WI38 (cell line): Measurements from ENCODE around the gene AOAH.

ENCODE experiments used
- H3K4me3 ChIP-seq: 2 replicates; pipeline ENCODE4 v1.5.1; 2011; ENCODE audit warnings: low read depth, mild to moderate bottlenecking, control low read depth, low read length
- TF ChIP-seq, protein P1 (sequence below): IDR thresholded peaks from 2 replicates; pipeline ENCODE4 v1.5.1; 2012; ENCODE audit warnings: low read depth, mild to moderate bottlenecking, control low read depth, low read length

The AOAH gene

DNA sequence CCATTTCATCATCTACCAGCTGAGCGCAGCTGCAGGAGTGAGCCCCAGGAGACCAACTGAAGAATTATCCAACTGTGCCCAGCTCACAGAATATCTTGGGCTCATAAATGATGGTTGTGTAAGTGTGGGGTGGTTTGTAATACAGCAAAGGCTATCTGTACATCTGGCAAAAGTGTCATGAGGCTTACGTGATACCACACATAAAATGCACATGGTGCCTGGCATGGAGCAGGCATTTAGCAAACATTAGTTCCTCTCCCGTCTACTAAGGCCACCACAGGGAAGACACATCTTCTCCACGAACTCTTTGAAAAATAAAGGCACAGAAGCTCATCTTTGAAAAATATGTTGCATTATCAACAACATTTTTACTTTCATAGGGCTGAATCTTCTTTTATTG, 32.3 kb downstream of the AOAH start:
- TF ChIP-seq, protein P1, sequence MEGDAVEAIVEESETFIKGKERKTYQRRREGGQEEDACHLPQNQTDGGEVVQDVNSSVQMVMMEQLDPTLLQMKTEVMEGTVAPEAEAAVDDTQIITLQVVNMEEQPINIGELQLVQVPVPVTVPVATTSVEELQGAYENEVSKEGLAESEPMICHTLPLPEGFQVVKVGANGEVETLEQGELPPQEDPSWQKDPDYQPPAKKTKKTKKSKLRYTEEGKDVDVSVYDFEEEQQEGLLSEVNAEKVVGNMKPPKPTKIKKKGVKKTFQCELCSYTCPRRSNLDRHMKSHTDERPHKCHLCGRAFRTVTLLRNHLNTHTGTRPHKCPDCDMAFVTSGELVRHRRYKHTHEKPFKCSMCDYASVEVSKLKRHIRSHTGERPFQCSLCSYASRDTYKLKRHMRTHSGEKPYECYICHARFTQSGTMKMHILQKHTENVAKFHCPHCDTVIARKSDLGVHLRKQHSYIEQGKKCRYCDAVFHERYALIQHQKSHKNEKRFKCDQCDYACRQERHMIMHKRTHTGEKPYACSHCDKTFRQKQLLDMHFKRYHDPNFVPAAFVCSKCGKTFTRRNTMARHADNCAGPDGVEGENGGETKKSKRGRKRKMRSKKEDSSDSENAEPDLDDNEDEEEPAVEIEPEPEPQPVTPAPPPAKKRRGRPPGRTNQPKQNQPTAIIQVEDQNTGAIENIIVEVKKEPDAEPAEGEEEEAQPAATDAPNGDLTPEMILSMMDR = no peak
- no peak overlapping the region for H3K4me3 ChIP-seq

DNA sequence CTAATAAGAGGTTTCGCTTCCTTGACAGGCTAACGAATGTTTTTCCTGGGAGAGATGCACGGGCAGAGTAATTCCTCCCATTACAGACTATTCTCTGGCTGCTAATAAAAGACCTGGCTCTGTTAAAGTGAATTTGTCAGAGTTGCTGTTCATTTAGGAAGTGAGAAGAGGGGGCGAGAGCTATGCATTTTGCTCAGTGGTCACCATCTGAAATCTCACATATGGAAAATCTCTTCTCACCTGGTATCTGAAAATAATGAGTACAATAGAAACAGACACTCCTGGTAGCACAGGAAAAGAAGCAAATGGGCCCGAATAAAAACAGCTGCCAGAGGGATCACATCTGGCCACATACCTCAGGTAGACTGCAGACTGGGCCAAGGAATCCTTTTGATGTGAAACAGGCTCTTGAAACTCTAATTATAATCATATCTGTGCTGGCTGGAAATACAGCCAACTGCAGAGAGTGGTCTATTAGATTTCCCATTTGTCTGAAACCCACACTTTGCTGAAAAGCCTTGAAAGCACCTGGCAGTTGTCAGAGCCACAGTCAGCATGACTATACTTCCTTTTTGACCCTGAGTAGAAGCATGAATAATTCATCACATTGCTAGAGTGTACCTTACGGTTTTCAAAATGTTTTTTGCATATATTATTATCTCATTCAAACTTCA, 33.6 kb downstream of the AOAH start:
- TF ChIP-seq, protein P1 = no peak
- no peak overlapping the region for H3K4me3 ChIP-seq

GRCh38 chr7:36690041-36690440, 34.3 kb downstream of the AOAH start:
- TF ChIP-seq, protein P1 = no peak
- H3K4me3 ChIP-seq = no peak overlapping the region

DNA sequence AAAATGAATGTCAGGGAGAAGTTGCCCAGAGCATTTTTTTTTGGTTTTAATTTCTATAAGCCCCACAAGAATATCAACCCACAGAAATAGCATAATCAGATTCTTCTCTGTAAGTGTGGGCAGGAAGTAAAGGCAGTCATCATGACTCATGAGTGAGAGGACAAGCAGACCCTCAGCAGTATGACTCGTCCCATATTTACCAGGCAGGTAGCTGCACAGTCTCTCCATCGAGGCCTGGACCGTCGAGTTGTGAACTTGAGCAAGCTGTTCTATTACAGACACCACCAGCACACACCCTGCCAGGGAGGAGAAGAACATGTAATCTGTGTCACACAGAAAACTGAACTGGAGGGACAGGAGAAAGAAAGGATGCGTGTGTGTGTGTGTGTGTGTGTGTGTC, 37.8 kb downstream of the AOAH start:
- TF ChIP-seq, protein P1 = no peak

DNA sequence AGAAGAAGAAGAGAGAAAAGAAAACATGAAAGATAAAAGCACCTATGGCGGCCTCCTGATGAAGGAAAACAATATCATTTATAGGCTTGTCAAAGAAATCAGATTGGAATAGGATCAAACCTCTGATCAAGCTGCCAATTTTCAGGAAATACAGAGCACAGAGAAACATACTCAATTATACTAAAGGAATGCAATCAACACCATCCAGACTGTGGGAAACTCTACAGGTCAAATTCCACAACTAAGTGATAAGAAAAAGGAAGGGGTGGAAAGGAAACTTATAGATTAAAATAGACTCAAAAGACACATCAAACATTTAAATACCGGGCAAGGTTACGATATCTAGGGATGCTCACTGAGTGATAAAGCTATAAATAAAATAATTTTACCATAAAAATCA, 39.3 kb downstream of the AOAH start:
- no peak overlapping the region for H3K4me3 ChIP-seq
- TF ChIP-seq, protein P1 = no peak

More for the DNA sequence above, 37.8 kb downstream of the AOAH start:
- no peak overlapping the region for H3K4me3 ChIP-seq

- TF ChIP-seq, protein P1 = no peak
These were observed 40.5 kb downstream of the AOAH start for GRCh38 chr7:36683695-36684357.

DNA sequence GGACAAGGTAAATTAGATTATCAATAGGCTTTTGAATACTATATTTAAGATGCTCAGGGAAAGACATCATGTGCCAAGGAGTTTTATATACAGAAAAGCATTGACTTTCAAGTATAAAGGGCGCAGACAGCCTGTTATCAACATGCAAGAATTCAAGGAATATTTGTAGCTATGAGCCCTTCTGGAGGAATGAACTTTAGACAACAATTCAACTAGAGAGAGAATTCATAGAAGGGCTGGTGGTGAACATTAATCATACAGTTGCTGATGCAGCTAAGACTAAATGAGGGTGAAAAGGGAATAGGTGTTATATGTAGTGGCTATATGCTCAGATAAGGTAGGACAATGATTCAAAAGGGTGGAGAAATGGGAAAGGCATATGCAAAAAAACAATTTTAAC, 41.2 kb downstream of the AOAH start:
- TF ChIP-seq, protein P1 = no peak
- no peak overlapping the region for H3K4me3 ChIP-seq

More at GRCh38 chr7:36683695-36684357, 40.5 kb downstream of the AOAH start:
- no peak overlapping the region for H3K4me3 ChIP-seq
